Measurements from ENCODE around the gene ASGR1. TPM values are rescaled to one million over a fixed set of nuclear protein-coding genes. Genes with fewer than 3 reads are reported as not detected.

Gene ASGR1
- polyA plus RNA-seq, 3 donors = 82.0 to 126 (median 114) TPM

DNA sequence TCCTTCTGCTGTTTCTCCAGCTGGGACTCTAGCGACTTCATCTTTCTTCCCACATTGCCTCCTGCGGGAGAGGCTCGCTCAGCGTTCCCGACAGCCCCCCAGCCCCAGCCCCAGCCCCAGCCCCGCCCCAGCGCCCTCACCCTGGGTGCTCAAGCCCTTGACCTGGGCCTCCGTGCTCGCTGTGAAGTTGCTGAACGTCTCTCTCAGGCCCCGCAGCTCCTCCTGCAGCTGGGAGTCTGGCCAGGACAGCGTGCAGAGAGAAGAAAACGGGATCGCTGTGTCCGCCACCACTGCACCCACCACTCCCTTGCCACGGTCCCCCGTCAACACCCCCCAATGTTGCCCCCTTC is 2.4 kb downstream of the ASGR1 start:
- no peak for DNase-seq
- 21% methylated on average over 9 of the region's 17 CpGs for WGBS (ENCODE audit: insufficient coverage)
- Mint-ChIP-seq H3K9me3 (peaks cover 0 to 3% (median 0%) of the 10 kb centered on the region in 7 donors), H3K36me3 (peaks cover 0 to 12% of the 10 kb centered on the region in 2 donors), H3K27me3 (ENCODE audit: low read depth in 3 of 3) (peaks cover 16 to 19% (median 19%) of the 10 kb centered on the region in 3 donors), H3K27ac (no peak overlapping the region), H3K4me1 (peaks cover 17% of the 10 kb centered on the region), H3K4me3 (no peak overlapping the region)
- intact Hi-C loops (cut with micrococcal nuclease) = loop anchor here (2.0 to 10.0 kb wide), 2 partner anchors 132 to 262 kb away; partner anchors contain the start of gene SLC16A11 (in 1 of the 2)
- Histone ChIP-seq H3K9ac (ENCODE audit: insufficient read depth, low read length, poor library complexity, severe bottlenecking) (no peak overlapping the region), H3K79me2 (ENCODE audit: insufficient read depth, low read length) (peaks cover 36% of the 10 kb centered on the region), H2AFZ (ENCODE audit: insufficient read depth, low read depth, low read length, poor library complexity, severe bottlenecking) (peak overlapping the region; percentile 61), H3K4me2 (replicated peaks; ENCODE audit: extremely low read depth, low read length, poor library complexity, severe bottlenecking) (peak overlapping the region; percentile 83), H3K27ac (ENCODE audit: low read depth in 1 of 2, low read length in 2 of 2) (no peak overlapping the region), H3K4me1 (ENCODE audit: control insufficient read depth in 1 of 2, insufficient read depth in 2 of 2, low read length in 2 of 2) (peaks cover 38 to 44% of the 10 kb centered on the region in 2 donors), H3K4me3 (replicated peaks in 1 of 3; ENCODE audit: low read depth in 2 of 3, low read length in 3 of 3) (peak overlapping the region in 1 of 3 experiments; percentile 72), H3K9me3 (replicated peaks in 1 of 2; ENCODE audit: control insufficient read depth in 1 of 2, insufficient read depth in 1 of 2, low read length in 2 of 2) (no peaks in the 10 kb centered on the region), H4K20me1 (ENCODE audit: insufficient read depth, low read length) (no peaks in the 10 kb centered on the region), H3K27me3 (ENCODE audit: control insufficient read depth in 2 of 2, insufficient read depth in 2 of 2, low read length in 2 of 2) (peaks cover 5 to 11% of the 10 kb centered on the region in 2 donors), H3K36me3 (replicated peaks in 1 of 2; ENCODE audit: control insufficient read depth in 1 of 2, insufficient read depth in 2 of 2, low read length in 2 of 2) (no peaks in the 10 kb centered on the region)
- TF ChIP-seq, protein P1, sequence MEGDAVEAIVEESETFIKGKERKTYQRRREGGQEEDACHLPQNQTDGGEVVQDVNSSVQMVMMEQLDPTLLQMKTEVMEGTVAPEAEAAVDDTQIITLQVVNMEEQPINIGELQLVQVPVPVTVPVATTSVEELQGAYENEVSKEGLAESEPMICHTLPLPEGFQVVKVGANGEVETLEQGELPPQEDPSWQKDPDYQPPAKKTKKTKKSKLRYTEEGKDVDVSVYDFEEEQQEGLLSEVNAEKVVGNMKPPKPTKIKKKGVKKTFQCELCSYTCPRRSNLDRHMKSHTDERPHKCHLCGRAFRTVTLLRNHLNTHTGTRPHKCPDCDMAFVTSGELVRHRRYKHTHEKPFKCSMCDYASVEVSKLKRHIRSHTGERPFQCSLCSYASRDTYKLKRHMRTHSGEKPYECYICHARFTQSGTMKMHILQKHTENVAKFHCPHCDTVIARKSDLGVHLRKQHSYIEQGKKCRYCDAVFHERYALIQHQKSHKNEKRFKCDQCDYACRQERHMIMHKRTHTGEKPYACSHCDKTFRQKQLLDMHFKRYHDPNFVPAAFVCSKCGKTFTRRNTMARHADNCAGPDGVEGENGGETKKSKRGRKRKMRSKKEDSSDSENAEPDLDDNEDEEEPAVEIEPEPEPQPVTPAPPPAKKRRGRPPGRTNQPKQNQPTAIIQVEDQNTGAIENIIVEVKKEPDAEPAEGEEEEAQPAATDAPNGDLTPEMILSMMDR (IDR thresholded peaks at IDR 0.05) = no peak

DNA sequence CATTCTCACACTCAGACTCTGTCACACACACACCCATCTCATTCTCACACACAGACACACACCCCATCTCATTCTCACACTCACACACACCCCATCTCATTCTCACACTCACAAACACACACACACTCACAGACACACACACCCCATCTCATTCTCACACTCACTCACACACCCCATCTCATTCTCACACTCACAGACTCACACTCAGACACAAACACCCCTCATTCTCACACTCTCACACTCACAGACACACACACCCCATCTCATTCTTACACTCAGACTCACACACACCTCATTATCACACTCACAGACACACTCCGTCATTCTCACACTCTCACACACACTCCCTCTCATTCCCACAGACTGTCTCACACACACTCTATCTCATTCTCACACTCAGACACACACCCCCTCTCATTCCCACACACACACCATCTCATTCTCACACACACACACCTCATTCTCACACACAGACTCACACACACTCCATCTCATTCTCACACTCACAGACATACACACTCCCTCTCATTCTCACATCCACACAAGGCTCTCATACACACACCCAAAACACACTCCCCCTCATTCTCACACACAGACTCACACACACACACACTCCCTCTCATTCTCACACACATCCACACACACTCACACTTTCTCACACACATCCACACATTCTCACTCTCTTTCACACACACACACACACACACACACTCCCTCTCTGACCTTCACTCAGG is 2.9 kb downstream of the ASGR1 start:
- H3K4me3 Mint-ChIP-seq = no peak overlapping the region
- H3K9me3 Mint-ChIP-seq = peaks cover 0 to 5% (median 0%) of the 10 kb centered on the region in 7 donors
- no peak overlapping the region for H3K27ac Mint-ChIP-seq
- WGBS (ENCODE audit: insufficient coverage) = 92% methylated on average over 1 of the region's 1 CpG
- TF ChIP-seq, protein P1 (IDR thresholded peaks at IDR 0.05) = no peak
- peaks cover 0 to 12% of the 10 kb centered on the region in 2 donors for H3K36me3 Mint-ChIP-seq
- no peak overlapping the region for H3K4me3 ChIP-seq (replicated peaks in 1 of 3; ENCODE audit: low read depth in 2 of 3, low read length in 3 of 3)
- no peaks in the 10 kb centered on the region for H3K9me3 ChIP-seq (replicated peaks in 1 of 2; ENCODE audit: control insufficient read depth in 1 of 2, insufficient read depth in 1 of 2, low read length in 2 of 2)
- H3K79me2 ChIP-seq (ENCODE audit: insufficient read depth, low read length) = peaks cover 41% of the 10 kb centered on the region
- peak overlapping the region; percentile 83 for H3K4me2 ChIP-seq (replicated peaks; ENCODE audit: extremely low read depth, low read length, poor library complexity, severe bottlenecking)
- H3K4me1 Mint-ChIP-seq = peaks cover 21% of the 10 kb centered on the region
- no peaks in the 10 kb centered on the region for H3K36me3 ChIP-seq (replicated peaks in 1 of 2; ENCODE audit: control insufficient read depth in 1 of 2, insufficient read depth in 2 of 2, low read length in 2 of 2)
- no peak for DNase-seq
- no peak overlapping the region for H2AFZ ChIP-seq (ENCODE audit: insufficient read depth, low read depth, low read length, poor library complexity, severe bottlenecking)
- H3K4me1 ChIP-seq (ENCODE audit: control insufficient read depth in 1 of 2, insufficient read depth in 2 of 2, low read length in 2 of 2) = peaks cover 43 to 48% of the 10 kb centered on the region in 2 donors
- no peak overlapping the region for H3K27ac ChIP-seq (ENCODE audit: low read depth in 1 of 2, low read length in 2 of 2)
- H4K20me1 ChIP-seq (ENCODE audit: insufficient read depth, low read length) = no peaks in the 10 kb centered on the region
- peaks cover 5 to 11% of the 10 kb centered on the region in 2 donors for H3K27me3 ChIP-seq (ENCODE audit: control insufficient read depth in 2 of 2, insufficient read depth in 2 of 2, low read length in 2 of 2)
- peaks cover 16 to 19% (median 19%) of the 10 kb centered on the region in 3 donors for H3K27me3 Mint-ChIP-seq (ENCODE audit: low read depth in 3 of 3)
- no peak overlapping the region for H3K9ac ChIP-seq (ENCODE audit: insufficient read depth, low read length, poor library complexity, severe bottlenecking)
- intact Hi-C loops (cut with micrococcal nuclease) = loop anchor here (2.0 to 10.0 kb wide), 2 partner anchors 131 to 261 kb away; partner anchors contain the start of gene SLC16A11 (in 1 of the 2)
